SK-N-SH (cell line): ENCODE measurements around the gene HFE.

Source experiments
- EZH2phosphoT487 ChIP-seq: fragments of 200-600 bp; sonication (generic); IDR thresholded peaks from 2 replicates; pipeline ENCODE4 v1.6.1; 2017; ENCODE audit warnings: low read depth, mixed run types, mild to moderate bottlenecking, antibody characterized with exemption, moderate library complexity, borderline replicate concordance
- MXI1 ChIP-seq: IDR thresholded peaks from 2 replicates; pipeline ENCODE4 v1.6.1; 2012; ENCODE audit warnings: mild to moderate bottlenecking, low read depth, low read length, improper control_type of control experiment
- TF ChIP-seq, protein P1 (sequence below): fragments of 200-600 bp; sonication (generic); IDR thresholded peaks from 2 replicates; pipeline ENCODE4 v1.6.1; 2017; ENCODE audit warnings: antibody characterized with exemption, mild to moderate bottlenecking, moderate library complexity

DNA sequence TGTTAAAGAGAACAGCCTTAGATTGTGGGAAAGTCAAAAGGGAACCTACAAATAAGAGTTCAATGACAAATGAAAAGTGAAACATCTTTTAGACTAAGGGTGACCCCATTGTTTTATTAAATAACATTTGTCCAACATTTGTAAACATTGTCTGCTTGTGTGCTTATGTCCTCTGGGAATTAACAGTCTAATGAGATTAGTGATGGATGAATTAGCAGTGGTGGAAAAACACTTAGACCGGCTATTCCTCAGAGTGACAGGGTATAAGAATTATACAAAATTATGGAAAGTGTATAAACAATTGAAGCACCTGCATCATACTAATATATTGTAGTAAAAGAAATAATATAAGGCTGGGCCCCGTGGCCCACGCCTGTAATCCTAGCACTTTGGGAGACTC lies 29.3 kb upstream of the HFE start:
- no peak for TF ChIP-seq EZH2phosphoT487
- TF ChIP-seq MXI1, result no peak
- TF ChIP-seq, protein P1, sequence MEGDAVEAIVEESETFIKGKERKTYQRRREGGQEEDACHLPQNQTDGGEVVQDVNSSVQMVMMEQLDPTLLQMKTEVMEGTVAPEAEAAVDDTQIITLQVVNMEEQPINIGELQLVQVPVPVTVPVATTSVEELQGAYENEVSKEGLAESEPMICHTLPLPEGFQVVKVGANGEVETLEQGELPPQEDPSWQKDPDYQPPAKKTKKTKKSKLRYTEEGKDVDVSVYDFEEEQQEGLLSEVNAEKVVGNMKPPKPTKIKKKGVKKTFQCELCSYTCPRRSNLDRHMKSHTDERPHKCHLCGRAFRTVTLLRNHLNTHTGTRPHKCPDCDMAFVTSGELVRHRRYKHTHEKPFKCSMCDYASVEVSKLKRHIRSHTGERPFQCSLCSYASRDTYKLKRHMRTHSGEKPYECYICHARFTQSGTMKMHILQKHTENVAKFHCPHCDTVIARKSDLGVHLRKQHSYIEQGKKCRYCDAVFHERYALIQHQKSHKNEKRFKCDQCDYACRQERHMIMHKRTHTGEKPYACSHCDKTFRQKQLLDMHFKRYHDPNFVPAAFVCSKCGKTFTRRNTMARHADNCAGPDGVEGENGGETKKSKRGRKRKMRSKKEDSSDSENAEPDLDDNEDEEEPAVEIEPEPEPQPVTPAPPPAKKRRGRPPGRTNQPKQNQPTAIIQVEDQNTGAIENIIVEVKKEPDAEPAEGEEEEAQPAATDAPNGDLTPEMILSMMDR, result no peak
